GM18858 (cell line): ENCODE results near the gene FOXB1.

Source experiments
- ATAC-seq: cut with Tn5 transposase; IDR thresholded peaks from one replicate; pipeline ENCODE4 v1.9.1; 2021; ENCODE audit not compliant: unreplicated experiment

The FOXB1 gene

DNA sequence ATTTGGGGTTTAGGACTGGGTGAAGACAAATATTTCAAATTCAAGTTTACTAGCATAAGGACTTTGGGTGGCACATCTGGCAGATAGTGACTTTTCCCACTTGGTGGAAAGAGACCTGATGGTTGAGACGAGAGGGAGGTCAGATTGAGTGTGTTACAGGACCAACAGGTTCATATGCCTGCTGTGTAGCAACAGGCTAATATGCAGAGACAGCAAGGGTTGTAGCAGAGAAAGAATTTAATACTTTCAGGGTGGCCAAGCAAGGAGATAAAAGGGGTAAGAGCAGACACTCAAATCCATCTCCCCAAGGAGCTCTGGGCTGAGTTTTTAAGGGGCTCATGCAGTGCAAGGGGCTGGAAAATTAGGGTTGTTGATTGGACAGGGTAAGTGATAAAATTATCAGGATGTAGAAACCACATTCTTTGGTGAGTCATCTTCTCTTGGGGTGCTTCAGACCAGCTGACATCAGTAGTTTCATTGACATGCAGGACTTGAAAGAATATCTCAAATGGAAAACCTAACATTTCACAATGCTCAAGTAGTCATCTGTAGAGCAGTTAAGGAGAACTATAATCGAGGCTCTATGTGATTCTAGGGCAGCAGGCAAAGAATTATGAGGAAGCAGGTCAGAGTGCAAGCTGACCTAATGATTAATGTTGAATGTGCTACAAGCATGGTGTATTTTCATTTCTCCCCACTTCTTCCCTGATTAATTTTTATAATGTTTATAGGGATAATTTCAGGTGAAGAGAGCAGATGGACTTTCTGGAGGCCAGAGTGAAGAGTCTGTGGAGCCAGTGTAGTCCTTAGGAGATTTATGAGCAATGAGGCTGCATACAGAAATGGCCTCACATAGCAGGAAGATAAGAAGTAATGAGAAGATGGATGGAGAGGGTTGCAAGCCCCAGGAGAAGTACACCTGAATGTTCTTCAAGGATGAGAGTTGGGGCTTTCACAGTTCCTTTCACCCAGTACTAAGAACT is 13.7 kb downstream of the FOXB1 start:
- ATAC-seq, result no peak

GRCh38 chr15:60020736-60021135 is 16.6 kb downstream of the FOXB1 start:
- ATAC-seq, result no peak

GRCh38 chr15:60021589-60022378 is 17.7 kb downstream of the FOXB1 start:
- no peak for ATAC-seq

DNA sequence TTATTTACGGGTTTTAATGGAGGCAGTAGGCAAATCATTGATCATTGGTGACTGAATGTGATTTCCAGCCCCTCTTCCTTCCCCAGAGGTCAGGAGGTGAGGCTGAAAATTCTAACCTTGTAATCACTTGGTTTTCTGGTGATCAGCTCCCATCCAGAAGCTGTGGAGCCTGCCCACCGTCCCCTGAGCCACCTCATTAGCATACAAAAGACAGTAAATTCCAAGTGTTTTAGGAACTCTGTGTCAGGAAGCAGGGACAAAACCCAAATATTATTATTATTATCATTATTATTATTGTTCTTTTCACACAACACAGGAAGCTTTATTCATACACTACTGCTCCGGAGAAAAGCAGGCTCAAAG is 18.2 kb downstream of the FOXB1 start:
- ATAC-seq, result no peak

GRCh38 chr15:60026555-60026954 is 22.4 kb downstream of the FOXB1 start:
- no peak for ATAC-seq

DNA sequence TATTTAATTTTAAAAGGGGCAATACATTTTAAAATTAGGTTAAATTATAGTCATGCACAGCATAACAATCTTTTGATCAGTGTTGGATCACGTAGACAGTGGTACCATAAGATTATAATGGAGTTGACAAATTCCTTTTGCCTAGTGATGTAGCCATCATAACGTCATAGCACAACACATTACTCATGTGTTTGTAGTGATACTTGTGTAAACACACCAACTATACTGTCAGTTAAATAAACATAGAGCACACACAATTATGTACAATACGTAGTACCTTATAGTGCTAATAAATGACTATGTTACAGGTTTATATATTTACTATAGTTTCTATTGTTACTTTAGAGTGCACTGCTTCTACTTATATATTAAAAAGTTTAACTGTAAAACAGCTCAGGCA is 31.2 kb downstream of the FOXB1 start:
- no peak for ATAC-seq

- ATAC-seq, result no peak
Observed at GRCh38 chr15:60039316-60039715, 35.2 kb downstream of the FOXB1 start.

DNA sequence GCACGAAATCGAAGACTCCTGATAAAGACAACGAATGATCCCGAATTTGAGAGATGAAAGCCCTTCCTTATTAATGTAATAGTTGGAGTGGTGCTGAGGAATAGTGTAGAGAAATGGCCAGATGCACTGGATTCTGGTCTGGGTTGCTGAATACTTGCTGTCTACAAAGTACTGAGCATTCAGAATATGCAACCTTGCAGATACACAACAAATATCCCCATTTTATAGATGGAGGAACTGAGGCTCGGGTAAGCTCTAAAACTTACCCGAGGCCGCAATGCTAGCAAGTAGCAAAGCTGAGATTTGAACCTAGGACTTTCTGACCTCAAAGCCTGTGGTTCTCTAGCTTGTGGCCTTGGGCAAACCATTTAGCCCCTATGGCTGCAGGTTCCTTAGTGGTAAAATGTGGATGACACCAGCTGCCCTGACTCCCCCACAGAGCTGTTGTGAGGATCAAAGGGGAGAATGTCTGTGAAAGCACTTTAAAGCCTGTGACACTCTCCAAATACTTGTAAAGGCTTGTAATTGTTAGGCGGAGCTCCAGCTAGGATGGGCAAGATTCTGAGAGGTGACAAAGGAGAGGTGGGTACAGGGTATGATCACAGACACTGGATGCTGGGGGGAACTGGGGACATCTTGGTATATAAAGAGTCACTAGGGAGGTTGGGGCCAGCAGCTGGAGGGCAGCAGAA is 39.8 kb downstream of the FOXB1 start:
- no peak for ATAC-seq

DNA sequence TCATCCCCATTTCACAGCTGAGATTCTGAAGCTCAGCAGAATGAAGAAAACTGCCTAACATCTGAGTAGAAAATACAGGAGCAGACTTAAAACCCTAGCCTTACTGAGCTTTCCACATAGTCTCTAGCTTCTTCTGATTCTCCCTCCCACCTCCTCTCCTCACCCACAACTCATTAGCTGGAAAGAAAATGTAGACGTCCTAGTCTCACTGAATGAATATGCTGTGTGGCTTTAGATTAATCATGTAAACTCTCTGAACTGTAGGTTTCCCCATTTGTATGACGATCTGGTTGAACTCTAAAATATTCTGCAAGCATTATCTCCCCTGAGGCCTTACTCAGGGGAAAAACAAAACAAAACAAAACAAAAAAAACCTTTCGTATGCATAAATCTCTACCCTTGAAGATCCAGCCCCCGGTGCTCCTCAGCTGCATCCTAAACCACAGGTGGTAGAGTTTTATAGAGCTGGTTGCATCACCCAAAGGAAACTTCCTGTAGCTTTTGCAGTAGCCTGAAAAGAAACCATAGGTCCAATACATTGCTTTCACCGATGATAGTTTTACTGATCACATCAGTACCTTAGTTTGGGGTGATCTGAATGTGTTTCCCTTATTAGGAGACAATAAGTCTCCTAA is 40.6 kb downstream of the FOXB1 start:
- no peak for ATAC-seq

DNA sequence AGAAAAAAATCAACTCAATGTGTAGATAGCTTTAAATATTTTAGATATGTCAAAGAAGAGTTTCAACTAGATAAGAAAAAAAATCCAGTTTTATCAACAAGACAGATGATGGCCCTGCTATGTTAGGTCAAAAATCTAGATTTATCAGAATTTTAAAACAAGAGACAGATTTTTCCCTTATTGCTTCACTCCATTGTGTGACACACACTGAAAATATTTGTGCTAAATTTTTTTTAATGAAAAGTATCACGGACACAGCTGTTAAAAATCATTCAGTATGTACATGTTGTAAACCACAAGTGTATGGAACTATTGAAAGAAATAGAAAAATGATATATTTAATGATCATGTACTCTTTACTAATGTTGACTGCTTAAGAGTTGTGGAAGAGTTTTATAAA is 43.6 kb downstream of the FOXB1 start:
- ATAC-seq, result no peak

- no peak for ATAC-seq
Observed at GRCh38 chr15:60049948-60050347, 45.8 kb downstream of the FOXB1 start.

DNA sequence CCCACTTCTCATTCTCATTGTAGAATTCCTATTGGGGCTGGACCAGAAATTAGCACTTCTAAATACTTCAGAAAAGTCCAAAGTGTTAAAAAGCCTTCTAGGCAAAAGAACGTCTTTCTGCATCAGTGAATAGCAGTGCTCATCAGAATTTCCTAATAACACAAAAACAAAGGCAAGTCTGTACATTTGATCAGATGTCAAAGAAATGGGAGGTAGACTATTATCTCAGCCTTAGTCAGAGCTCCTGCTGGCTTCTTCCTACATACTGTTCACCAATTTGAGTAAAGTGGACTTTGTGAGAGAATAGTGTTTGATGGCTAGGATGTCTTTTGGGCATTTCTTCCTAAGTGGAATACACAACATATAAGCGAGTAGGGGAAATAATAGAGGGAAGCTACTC is 48.7 kb downstream of the FOXB1 start:
- no peak for ATAC-seq

- ATAC-seq, result no peak
Observed at GRCh38 chr15:60054472-60054871, 50.4 kb downstream of the FOXB1 start.
